Neuronal stem cell (in vitro differentiated cells): Measurements from ENCODE around the gene ATP11A.

Experiments used
- DNase-seq: peaks from one replicate; pipeline ENCODE4 v3.0.0-alpha.2; 2013; ENCODE audit warnings: low spot score
- H2AFZ ChIP-seq: one replicate; pipeline ENCODE4 v1.6.1; 2013; ENCODE audit warnings: mild to moderate bottlenecking, low read length, inconsistent platforms
- H2AK5ac ChIP-seq: 2 replicates; pipeline ENCODE4 v1.6.1; 2013; ENCODE audit warnings: low read depth, mild to moderate bottlenecking, inconsistent platforms, low read length, moderate library complexity, mixed read lengths
- H2BK120ac ChIP-seq: 2 replicates; pipeline ENCODE4 v1.6.1; 2013; ENCODE audit warnings: low read depth, mild to moderate bottlenecking, inconsistent platforms, low read length, moderate library complexity, mixed read lengths
- H2BK12ac ChIP-seq: one replicate; pipeline ENCODE4 v1.6.1; 2013; ENCODE audit warnings: low read length, inconsistent platforms
- H2BK15ac ChIP-seq: 2 replicates; pipeline ENCODE4 v1.6.1; 2013; ENCODE audit warnings: mild to moderate bottlenecking, low read length, inconsistent platforms, mixed read lengths
- H2BK5ac ChIP-seq: one replicate; pipeline ENCODE4 v1.6.1; 2013; ENCODE audit warnings: inconsistent platforms, mild to moderate bottlenecking, low read length, moderate library complexity
- H3K14ac ChIP-seq: one replicate; pipeline ENCODE4 v1.6.1; 2013; ENCODE audit warnings: low read length, inconsistent platforms
- H3K18ac ChIP-seq: 2 replicates; pipeline ENCODE4 v1.6.1; 2013; ENCODE audit warnings: low read length, inconsistent platforms
- H3K23ac ChIP-seq: 2 replicates; pipeline ENCODE4 v1.6.1; 2013; ENCODE audit warnings: low read depth, mild to moderate bottlenecking, mixed read lengths, low read length, inconsistent platforms; ENCODE audit not compliant: poor library complexity
- H3K27ac ChIP-seq: replicated peaks from 3 replicates; pipeline ENCODE4 v1.5.1; 2013; ENCODE audit warnings: low read length, inconsistent platforms
- H3K27me3 ChIP-seq, 3 experiments: 2 replicates each; pipeline ENCODE4 v1.6.1; 2013; ENCODE audit warnings: low read length in 3 of 3, mild to moderate bottlenecking in 2 of 3, inconsistent platforms in 1 of 3, low read depth in 1 of 3, mixed read lengths in 1 of 3, moderate library complexity in 1 of 3; ENCODE audit not compliant: control insufficient read depth in 3 of 3, insufficient read depth in 3 of 3
- H3K36me3 ChIP-seq, 2 donors: replicated peaks in 1 of 2; 2 replicates each; pipeline ENCODE4 v1.6.1; 2013; ENCODE audit warnings: low read length in 2 of 2; ENCODE audit not compliant: control insufficient read depth in 2 of 2, insufficient read depth in 2 of 2
- H3K4ac ChIP-seq: 2 replicates; pipeline ENCODE4 v1.6.1; 2013; ENCODE audit warnings: inconsistent platforms, mild to moderate bottlenecking, low read length, moderate library complexity
- H3K4me1 ChIP-seq, 2 donors: 1 replicate in 1 of 2; 2 replicates in 1 of 2; pipeline ENCODE4 v1.6.1; 2013; ENCODE audit warnings: low read length in 2 of 2, low read depth in 1 of 2; ENCODE audit not compliant: control insufficient read depth in 2 of 2, insufficient read depth in 1 of 2
- H3K4me2 ChIP-seq: one replicate; pipeline ENCODE4 v1.6.1; 2013; ENCODE audit warnings: mild to moderate bottlenecking, low read length, inconsistent platforms; ENCODE audit not compliant: insufficient read depth, poor library complexity, severe bottlenecking
- H3K4me3 ChIP-seq, 2 donors: 2 replicates each; pipeline ENCODE4 v1.5.1; 2013; ENCODE audit warnings: low read length in 2 of 2, mild to moderate bottlenecking in 2 of 2, inconsistent platforms in 1 of 2, moderate library complexity in 1 of 2
- H3K79me1 ChIP-seq: one replicate; pipeline ENCODE4 v1.6.1; 2013; ENCODE audit warnings: low read depth, mild to moderate bottlenecking, inconsistent platforms, low read length, moderate library complexity
- H3K9ac ChIP-seq: one replicate; pipeline ENCODE4 v1.6.1; 2013; ENCODE audit warnings: mild to moderate bottlenecking, low read depth, low read length, inconsistent platforms; ENCODE audit not compliant: poor library complexity
- H3K9me3 ChIP-seq, 2 donors: replicated peaks in 1 of 2; 2 replicates each; pipeline versions ENCODE3 to v1.6.1; 2013; ENCODE audit warnings: low read length in 2 of 2, mild to moderate bottlenecking in 2 of 2, inconsistent platforms in 1 of 2, low read depth in 1 of 2, mixed read lengths in 1 of 2, moderate library complexity in 1 of 2; ENCODE audit not compliant: control insufficient read depth in 2 of 2, insufficient read depth in 1 of 2
- H4K8ac ChIP-seq: one replicate; pipeline ENCODE4 v1.6.1; 2013; ENCODE audit warnings: low read depth, mild to moderate bottlenecking, inconsistent platforms, low read length, moderate library complexity
- H4K91ac ChIP-seq: one replicate; pipeline ENCODE4 v1.6.1; 2013; ENCODE audit warnings: low read length, low read depth, mild to moderate bottlenecking, inconsistent platforms; ENCODE audit not compliant: poor library complexity
- WGBS, 2 donors: extraction: QIAGEN DNeasy Blood & Tissue Kit; methylation state at CpG; one replicate each; pipeline ENCODE4 v1.1.7; 2013; ENCODE audit warnings: missing lambda C conversion rate in 2 of 2, mixed read lengths in 1 of 2; ENCODE audit not compliant: insufficient read length in 2 of 2, insufficient replicate concordance in 1 of 2; ENCODE audit errors: extremely low coverage in 2 of 2; 5-methylcytosine and 5-hydroxymethylcytosine counted together

The ATP11A gene

DNA sequence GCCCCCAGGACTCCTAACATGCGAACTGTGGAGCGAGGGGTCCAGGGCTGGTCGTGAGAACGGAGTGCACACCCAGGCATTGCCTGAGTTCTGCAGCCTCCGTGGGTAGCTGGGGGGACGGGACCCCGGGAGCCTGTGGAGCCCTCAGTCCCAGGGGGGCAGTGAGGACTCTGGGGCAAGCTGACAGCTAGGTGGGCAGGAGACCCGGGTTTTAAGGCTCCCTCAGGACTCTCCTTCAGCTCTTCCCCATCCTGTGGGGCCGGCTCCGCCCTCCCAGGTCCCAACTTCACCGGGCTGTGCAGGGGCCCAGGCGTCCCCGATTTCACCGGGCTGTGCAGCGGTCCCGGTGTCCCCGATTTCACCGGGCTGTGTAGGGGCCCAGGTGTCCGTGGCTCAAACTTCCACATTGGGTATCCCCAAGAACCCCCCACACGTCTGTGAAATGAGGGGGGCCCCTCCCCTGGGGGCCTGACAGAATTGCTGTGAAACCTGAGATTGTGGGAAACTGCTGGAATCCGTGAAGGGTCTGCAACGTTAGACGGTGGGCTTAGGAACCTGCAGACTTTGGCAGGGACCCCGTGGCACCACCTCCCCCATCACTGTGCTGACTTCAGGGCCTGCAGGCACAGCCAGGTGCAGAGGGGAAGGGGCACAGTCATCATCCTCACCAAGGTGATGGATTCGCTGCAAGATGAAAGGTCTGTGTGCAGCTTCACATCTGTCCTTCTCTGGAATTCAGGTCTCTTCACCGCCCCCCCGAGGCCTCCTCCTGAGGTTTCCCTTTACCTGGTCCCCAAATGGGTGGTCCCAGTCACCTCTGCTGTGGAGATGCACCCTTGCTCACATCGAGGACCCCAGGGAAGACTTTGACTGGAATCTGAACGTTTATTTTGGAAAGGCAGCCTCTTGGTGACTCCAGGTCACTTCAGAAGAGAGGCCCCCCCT, 206.0 kb downstream of the ATP11A start:
- H2BK120ac ChIP-seq, result peak overlapping the region; percentile 4
- H3K4ac ChIP-seq, result no peak overlapping the region
- peaks cover 39 to 44% of the 10 kb centered on the region in 2 donors for H3K4me1 ChIP-seq
- peak overlapping the region; percentile 97 for H3K18ac ChIP-seq
- H3K4me2 ChIP-seq, result peak overlapping the region; percentile 97
- H2AK5ac ChIP-seq, result peak overlapping the region; percentile 94
- peaks cover 0 to 4% of the 10 kb centered on the region in 2 donors for H3K36me3 ChIP-seq
- no peaks in the 10 kb centered on the region for H3K9me3 ChIP-seq
- peak overlapping the region; percentile 97 for H2BK5ac ChIP-seq
- peak overlapping the region; percentile 58 for H3K23ac ChIP-seq
- no CpG with 5 or more reads among the region's 29 CpGs for WGBS, 2 donors
- no peak overlapping the region for H4K8ac ChIP-seq
- peak overlapping the region; percentile 81 for H2AFZ ChIP-seq
- no peak overlapping the region for H3K14ac ChIP-seq
- peaks cover 0 to 5% (median 0%) of the 10 kb centered on the region in 3 experiments for H3K27me3 ChIP-seq
- H2BK12ac ChIP-seq, result no peak overlapping the region
- H3K9ac ChIP-seq, result peak overlapping the region; percentile 95
- no peak for DNase-seq
- H3K79me1 ChIP-seq, result peaks cover 26% of the 10 kb centered on the region
- no peak overlapping the region for H4K91ac ChIP-seq
- peak overlapping the region; percentile 48 to 73 for H3K4me3 ChIP-seq
- no peak overlapping the region for H3K27ac ChIP-seq
- H2BK15ac ChIP-seq, result peak overlapping the region; percentile 90

DNA sequence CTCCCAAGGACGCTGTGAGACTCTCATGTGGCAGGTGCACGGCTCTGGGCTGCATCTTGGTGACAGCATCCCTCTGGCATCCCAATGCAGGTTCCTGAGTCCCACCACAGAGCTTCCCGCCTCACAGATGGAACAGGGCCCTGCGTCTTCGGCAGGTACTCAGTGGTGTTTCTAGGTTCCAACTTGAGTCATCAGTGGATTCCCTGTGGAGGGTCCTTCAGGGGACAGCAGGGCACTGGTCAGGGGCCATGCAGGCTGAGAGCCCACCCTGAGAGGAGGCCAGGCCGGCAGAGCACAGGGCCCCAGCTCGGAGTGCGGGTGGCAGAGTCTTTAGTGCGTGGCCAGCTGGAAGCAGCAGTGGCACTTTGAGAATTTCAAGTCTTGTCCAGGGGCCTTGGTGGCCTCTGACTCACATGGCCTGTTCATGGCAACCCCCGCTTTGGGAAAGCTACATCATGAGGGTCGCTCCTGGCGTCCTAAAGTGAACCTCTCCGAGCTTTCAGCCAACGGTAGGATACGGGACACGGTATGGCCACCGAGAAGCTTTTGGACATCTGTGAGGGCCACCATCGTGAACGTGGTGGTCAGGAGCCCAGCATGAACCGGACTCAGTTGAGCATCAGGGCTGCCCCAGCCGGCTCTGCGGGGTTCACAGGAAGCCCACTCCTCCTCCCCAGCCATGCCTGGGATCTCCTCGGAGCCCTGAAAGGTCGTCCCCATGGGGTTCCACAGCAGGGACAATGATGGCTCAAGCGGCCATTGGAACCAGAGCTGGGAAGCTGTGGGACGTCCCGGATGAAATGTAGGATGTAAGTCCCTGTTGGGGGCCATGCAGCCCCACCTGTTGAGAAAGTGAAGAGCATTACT, 207.1 kb downstream of the ATP11A start:
- no peak overlapping the region for H3K14ac ChIP-seq
- H3K4me2 ChIP-seq, result no peak overlapping the region
- no peak overlapping the region for H4K91ac ChIP-seq
- peak overlapping the region; percentile 7 for H2BK15ac ChIP-seq
- no peak overlapping the region for H3K18ac ChIP-seq
- H2BK12ac ChIP-seq, result no peak overlapping the region
- H2BK120ac ChIP-seq, result no peak overlapping the region
- H2BK5ac ChIP-seq, result peak overlapping the region; percentile 91
- H3K27ac ChIP-seq, result no peak overlapping the region
- peak overlapping the region; percentile 6 for H2AK5ac ChIP-seq
- H2AFZ ChIP-seq, result no peak overlapping the region
- H3K79me1 ChIP-seq, result peaks cover 25% of the 10 kb centered on the region
- no peaks in the 10 kb centered on the region for H3K9me3 ChIP-seq
- H3K9ac ChIP-seq, result no peak overlapping the region
- no peak overlapping the region for H4K8ac ChIP-seq
- no CpG with 5 or more reads among the region's 27 CpGs for WGBS, 2 donors
- H3K23ac ChIP-seq, result no peak overlapping the region
- H3K4me1 ChIP-seq, result peaks cover 28 to 35% of the 10 kb centered on the region in 2 donors
- no peak for DNase-seq
- no peak overlapping the region for H3K4me3 ChIP-seq
- no peak overlapping the region for H3K4ac ChIP-seq
- no peaks in the 10 kb centered on the region for H3K27me3 ChIP-seq
- H3K36me3 ChIP-seq, result peaks cover 0 to 4% of the 10 kb centered on the region in 2 donors

DNA sequence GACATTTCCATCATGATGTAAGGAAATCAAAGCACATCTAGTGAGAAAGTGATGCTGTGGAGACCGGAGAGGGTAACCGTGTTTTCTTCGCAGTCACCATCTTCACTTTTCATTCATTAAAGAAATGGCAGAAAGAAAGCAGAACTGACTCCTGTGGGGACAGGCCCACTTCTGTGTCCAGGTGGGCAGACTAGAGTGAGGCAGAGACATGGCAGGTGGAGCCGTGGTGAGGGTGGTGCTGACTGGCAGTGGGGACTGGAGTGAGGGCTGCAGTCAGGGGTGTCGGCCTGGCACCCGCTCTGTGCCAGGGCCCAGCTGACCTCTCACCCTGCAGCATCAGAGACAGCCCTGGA, 207.7 kb downstream of the ATP11A start:
- Histone ChIP-seq H2BK12ac (no peak overlapping the region), H2BK5ac (peak overlapping the region; percentile 91), H2BK120ac (no peak overlapping the region), H3K36me3 (peaks cover 0 to 9% of the 10 kb centered on the region in 2 donors), H3K27ac (no peak overlapping the region), H3K4me3 (no peak overlapping the region), H4K91ac (no peak overlapping the region), H3K14ac (no peak overlapping the region), H3K4ac (no peak overlapping the region), H3K27me3 (no peaks in the 10 kb centered on the region), H4K8ac (no peak overlapping the region), H3K9ac (no peak overlapping the region), H2AFZ (no peak overlapping the region), H2BK15ac (no peak overlapping the region), H3K4me1 (peaks cover 22 to 29% of the 10 kb centered on the region in 2 donors), H3K4me2 (no peak overlapping the region), H3K9me3 (peaks cover 0 to 2% of the 10 kb centered on the region in 2 donors), H3K18ac (no peak overlapping the region), H3K23ac (no peak overlapping the region), H3K79me1 (peaks cover 24% of the 10 kb centered on the region), H2AK5ac (no peak overlapping the region)
- no CpG with 5 or more reads among the region's 6 CpGs for WGBS, 2 donors
- no peak for DNase-seq
